Neural cell (in vitro differentiated cells): ENCODE results near the gene FARP1.

Source experiments
- CTCF ChIP-seq: fragments of 450-650 bp; IDR thresholded peaks from 2 replicates; pipeline ENCODE4 v1.5.1; 2014; ENCODE audit warnings: antibody characterized with exemption, mild to moderate bottlenecking, moderate library complexity; ENCODE audit not compliant: poor library complexity, severe bottlenecking
- EP300 ChIP-seq: fragments of 450-650 bp; conservative IDR thresholded peaks from 2 replicates; pipeline ENCODE4 v1.6.1; 2014; ENCODE audit warnings: antibody characterized with exemption, mild to moderate bottlenecking, moderate library complexity; ENCODE audit not compliant: poor library complexity, severe bottlenecking
- REST ChIP-seq: IDR thresholded peaks from 2 replicates; pipeline ENCODE4 v1.6.1; 2012; ENCODE audit warnings: borderline replicate concordance
- SMC3 ChIP-seq: fragments of 450-650 bp; conservative IDR thresholded peaks from 2 replicates; pipeline ENCODE4 v1.6.1; 2014; ENCODE audit warnings: antibody characterized with exemption, mild to moderate bottlenecking, moderate library complexity; ENCODE audit not compliant: poor library complexity
- TAF1 ChIP-seq: IDR thresholded peaks from 2 replicates; pipeline ENCODE4 v1.6.1; 2012; ENCODE audit warnings: low read depth

GRCh38 chr13:98350746-98351330, 207.9 kb downstream of the FARP1 start:
- TF ChIP-seq TAF1 (no peak), CTCF (no peak), REST (no peak), SMC3 (no peak), EP300 (no peak)
